NT2/D1 (cell line): Measurements from ENCODE around the gene SOCS4.

Source experiments
- DNase-seq: peaks from one replicate; pipeline ENCODE4 v3.0.0-alpha.2; 2011; ENCODE audit warnings: low read depth, low spot score
- H3K27me3 ChIP-seq: 2 replicates; pipeline ENCODE4 v1.6.0; 2011; ENCODE audit warnings: mild to moderate bottlenecking; ENCODE audit not compliant: insufficient read length, insufficient read depth
- H3K36me3 ChIP-seq: 2 replicates; pipeline ENCODE4 v1.6.1; 2011; ENCODE audit warnings: mild to moderate bottlenecking, low read length, mixed read lengths; ENCODE audit not compliant: insufficient read depth, insufficient read length
- H3K4me1 ChIP-seq: 2 replicates; pipeline ENCODE4 v1.5.1; 2011; ENCODE audit not compliant: insufficient read depth, insufficient read length
- H3K4me3 ChIP-seq: 2 replicates; pipeline ENCODE4 v1.5.1; 2011; ENCODE audit warnings: low read depth; ENCODE audit not compliant: insufficient read length
- H3K9ac ChIP-seq: 2 replicates; pipeline ENCODE4 v1.6.0; 2011; ENCODE audit warnings: low read depth; ENCODE audit not compliant: insufficient read length
- H3K9me3 ChIP-seq: 2 replicates; pipeline ENCODE4 v1.5.1; 2011; ENCODE audit warnings: mild to moderate bottlenecking, low read length; ENCODE audit not compliant: insufficient read depth
- SUZ12 ChIP-seq: IDR thresholded peaks from 2 replicates; pipeline ENCODE4 v1.6.1; 2011; ENCODE audit not compliant: insufficient read length, insufficient read depth; ENCODE audit errors: extremely low read depth
- YY1 ChIP-seq: IDR thresholded peaks from 2 replicates; pipeline ENCODE4 v1.6.1; 2011; ENCODE audit not compliant: insufficient read length, insufficient read depth
- ZNF274 ChIP-seq: IDR thresholded peaks from 2 replicates; pipeline ENCODE4 v1.6.1; 2011; ENCODE audit warnings: mild to moderate bottlenecking, low read depth, low read length

The SOCS4 gene

DNA sequence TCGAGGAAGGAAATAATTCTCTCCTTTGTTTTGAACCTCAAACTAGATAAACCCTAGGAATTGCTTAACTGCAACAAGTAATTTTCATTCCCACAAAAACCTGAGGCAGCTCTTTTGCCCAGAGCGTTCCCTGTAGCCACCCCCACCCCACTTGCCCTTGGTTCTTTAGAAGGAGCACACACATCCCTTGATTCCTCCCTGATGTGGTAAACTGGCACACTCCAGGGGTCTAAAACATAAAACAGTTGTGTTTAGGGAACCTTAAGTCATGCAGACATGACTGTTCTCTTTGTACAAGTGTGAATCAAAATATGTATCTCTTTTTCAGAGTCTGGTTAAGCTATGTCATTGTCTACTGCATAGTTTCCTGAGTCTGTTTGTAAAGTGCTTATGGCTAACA, 38.4 kb downstream of the SOCS4 start:
- H3K36me3 ChIP-seq: peaks cover 58% of the 10 kb centered on the region
- TF ChIP-seq YY1 (no peak), ZNF274 (no peak), SUZ12 (no peak)

DNA sequence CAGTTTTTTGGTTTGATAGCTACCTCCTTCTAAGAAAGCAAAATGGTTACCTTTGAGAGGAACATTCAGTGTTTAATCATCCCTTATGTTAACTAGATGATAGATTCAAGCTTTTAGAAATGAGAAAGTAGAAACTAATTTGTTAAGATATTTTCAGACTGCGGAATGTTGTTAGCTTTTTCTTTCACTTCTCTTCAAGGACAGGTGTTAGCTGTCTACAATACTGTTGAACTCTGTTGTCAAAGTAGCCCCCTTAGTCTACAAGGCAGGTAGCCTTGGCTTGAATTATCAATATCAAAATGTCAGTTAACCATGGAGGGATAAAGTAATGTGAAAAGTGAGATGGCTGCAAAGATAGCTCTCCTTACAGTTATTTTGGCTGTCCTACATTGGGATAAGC, 39.2 kb downstream of the SOCS4 start:
- TF ChIP-seq SUZ12 (no peak), YY1 (no peak), ZNF274 (no peak)
- H3K9ac ChIP-seq: no peak overlapping the region
- H3K9me3 ChIP-seq: no peaks in the 10 kb centered on the region
- H3K36me3 ChIP-seq: peaks cover 50% of the 10 kb centered on the region
- H3K4me1 ChIP-seq: no peaks in the 10 kb centered on the region
- H3K4me3 ChIP-seq: no peak overlapping the region
- H3K27me3 ChIP-seq: no peaks in the 10 kb centered on the region
- DNase-seq: no peak

More for the DNA sequence above, 38.4 kb downstream of the SOCS4 start:
- H3K4me1 ChIP-seq: no peaks in the 10 kb centered on the region
- H3K4me3 ChIP-seq: no peak overlapping the region
- no peaks in the 10 kb centered on the region for H3K9me3 ChIP-seq
- no peaks in the 10 kb centered on the region for H3K27me3 ChIP-seq
- no peak for DNase-seq
- no peak overlapping the region for H3K9ac ChIP-seq

DNA sequence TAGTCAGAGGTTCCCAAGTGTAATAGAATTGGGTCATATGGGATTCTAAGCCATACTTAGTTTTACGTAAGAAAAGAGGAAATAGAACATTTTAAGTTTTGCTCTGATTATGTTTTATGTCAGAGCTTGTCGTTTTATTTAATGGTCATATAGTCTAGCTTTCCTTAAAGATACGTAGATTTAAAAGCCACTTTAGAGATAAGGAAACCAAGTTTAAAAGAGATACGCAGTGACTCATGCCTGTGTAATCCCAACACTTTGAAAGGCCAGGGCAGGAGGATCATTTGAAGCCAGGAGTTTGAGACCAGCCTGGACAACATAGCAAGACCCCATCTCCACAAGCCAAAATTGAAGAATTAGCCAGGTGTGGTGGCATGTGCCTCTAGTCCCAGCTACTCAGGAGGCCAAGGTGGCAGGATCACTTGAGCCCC, 44.0 kb downstream of the SOCS4 start:
- Histone ChIP-seq H3K4me3 (no peak overlapping the region), H3K9ac (no peak overlapping the region), H3K36me3 (peaks cover 7% of the 10 kb centered on the region), H3K4me1 (no peaks in the 10 kb centered on the region), H3K27me3 (no peaks in the 10 kb centered on the region), H3K9me3 (no peaks in the 10 kb centered on the region)
- DNase-seq: no peak
- TF ChIP-seq YY1 (no peak), SUZ12 (no peak), ZNF274 (no peak)

DNA sequence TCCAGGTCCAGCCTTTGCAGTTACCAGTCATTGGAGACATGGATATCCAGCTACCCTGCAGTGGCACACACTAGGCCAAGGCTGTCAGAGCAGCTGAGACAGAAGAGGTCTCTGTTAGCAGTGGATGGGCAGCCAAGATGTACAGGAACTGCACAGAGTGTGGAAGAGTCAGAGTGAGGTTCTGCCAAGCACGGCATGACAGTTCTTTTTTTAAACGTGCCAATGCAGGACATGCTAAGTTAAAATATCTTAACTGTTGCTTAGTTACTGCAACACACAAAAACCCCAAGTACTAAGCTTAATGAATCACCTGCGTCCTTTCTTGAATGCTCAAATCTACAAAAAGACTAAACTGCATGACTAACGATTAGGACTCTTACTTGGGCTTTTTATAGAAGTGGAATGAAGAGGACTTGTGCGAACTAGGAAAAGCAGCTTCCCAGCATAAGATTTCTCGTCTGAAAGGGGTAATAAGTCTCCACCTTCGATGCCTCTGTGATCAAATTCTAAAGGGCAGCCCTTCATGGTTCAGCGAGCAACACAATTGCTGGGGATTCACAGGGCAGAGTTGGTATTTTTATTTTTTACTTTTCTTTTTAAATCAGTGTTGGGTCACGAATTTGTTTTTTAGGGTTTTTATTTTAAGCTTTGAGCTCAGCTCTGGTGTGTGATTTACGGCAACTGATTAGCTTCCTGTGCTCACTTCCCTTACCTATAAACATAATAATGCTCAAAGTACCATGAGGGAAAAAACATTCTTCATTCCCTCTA, 45.0 kb downstream of the SOCS4 start:
- H3K9ac ChIP-seq: no peak overlapping the region
- H3K4me3 ChIP-seq: no peak overlapping the region
- no peaks in the 10 kb centered on the region for H3K27me3 ChIP-seq
- no peak for DNase-seq
- no peaks in the 10 kb centered on the region for H3K4me1 ChIP-seq
- no peaks in the 10 kb centered on the region for H3K36me3 ChIP-seq
- TF ChIP-seq ZNF274: no peak
- TF ChIP-seq YY1: no peak
- no peak for TF ChIP-seq SUZ12
- no peaks in the 10 kb centered on the region for H3K9me3 ChIP-seq

DNA sequence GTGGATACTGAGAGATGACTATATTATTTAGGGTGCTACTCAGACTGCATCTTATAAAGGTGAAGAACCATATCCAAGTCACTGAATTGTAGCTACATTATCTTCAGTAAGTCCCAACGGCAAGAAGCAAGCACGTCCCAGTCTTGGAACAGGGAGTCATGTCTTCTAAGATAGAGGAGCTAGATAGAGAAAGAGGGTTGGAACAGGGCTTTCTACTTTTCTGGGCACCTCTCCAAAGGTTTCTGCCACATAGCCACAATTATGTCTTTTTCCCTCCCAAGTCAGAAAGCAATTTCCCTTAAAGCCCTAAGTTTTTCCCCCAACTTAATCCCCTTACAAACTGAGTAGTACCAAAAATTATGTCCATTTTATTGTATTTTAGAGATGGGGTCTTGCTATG, 46.8 kb downstream of the SOCS4 start:
- no peak for TF ChIP-seq SUZ12
- no peak for TF ChIP-seq YY1
- TF ChIP-seq ZNF274: no peak
- Histone ChIP-seq H3K9me3 (no peaks in the 10 kb centered on the region), H3K9ac (no peak overlapping the region), H3K27me3 (no peaks in the 10 kb centered on the region), H3K4me3 (no peak overlapping the region), H3K36me3 (no peaks in the 10 kb centered on the region), H3K4me1 (no peaks in the 10 kb centered on the region)
- no peak for DNase-seq

DNA sequence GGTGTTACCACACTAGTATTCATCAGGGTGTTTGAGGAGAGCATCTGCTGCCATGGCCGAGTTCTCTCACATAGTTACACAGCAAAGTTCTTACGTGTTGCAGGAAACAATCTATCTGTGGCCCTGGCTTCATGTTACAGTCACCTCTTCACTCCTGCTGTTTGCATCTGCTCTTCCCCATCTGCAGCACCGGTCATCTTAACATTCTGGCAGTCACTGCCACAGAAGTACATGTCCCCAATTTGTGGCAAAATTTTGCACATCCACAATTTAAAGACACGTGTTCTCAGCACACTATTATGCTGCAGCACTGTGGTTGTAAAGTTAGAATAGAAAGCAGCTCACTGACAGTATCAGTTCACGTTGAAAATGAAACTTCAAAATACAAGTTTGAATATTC, 47.6 kb downstream of the SOCS4 start:
- no peaks in the 10 kb centered on the region for H3K36me3 ChIP-seq
- H3K9me3 ChIP-seq: no peaks in the 10 kb centered on the region
- TF ChIP-seq YY1 (no peak), ZNF274 (no peak), SUZ12 (no peak)
- H3K9ac ChIP-seq: no peak overlapping the region
- H3K27me3 ChIP-seq: no peaks in the 10 kb centered on the region
- DNase-seq: no peak
- no peak overlapping the region for H3K4me3 ChIP-seq
- no peaks in the 10 kb centered on the region for H3K4me1 ChIP-seq

DNA sequence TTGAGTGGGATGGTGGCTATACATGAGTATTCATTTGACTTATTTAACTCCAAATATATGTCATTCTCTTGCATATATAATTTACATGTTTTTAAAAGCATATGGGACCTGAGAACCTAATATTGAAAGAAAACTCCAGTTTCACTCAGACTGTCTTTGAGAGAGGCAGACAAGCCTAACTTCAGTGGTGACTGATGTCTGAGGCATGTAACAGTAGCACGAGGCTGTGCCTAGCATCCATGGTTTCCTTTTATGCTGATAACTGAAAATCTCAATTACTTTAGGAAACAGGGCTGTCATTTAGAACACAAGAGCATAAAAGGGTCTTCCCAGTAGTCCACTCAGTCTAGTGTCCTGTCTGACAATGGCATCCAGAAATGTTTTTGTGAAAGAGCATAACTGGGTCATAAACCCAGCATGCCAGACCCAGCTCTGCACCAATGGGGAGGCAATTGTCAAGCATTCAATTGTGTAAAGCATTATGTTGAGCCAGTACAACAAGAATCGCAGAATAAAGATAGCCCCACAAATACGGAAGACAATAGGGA, 48.7 kb downstream of the SOCS4 start:
- no peak overlapping the region for H3K4me3 ChIP-seq
- no peaks in the 10 kb centered on the region for H3K4me1 ChIP-seq
- no peaks in the 10 kb centered on the region for H3K9me3 ChIP-seq
- TF ChIP-seq SUZ12 (no peak), YY1 (no peak), ZNF274 (no peak)
- H3K36me3 ChIP-seq: no peaks in the 10 kb centered on the region
- H3K9ac ChIP-seq: no peak overlapping the region
- no peak for DNase-seq
- no peaks in the 10 kb centered on the region for H3K27me3 ChIP-seq
